Keratinocyte (primary cell): ENCODE data around the gene RHEB. TPM values are rescaled to one million over a fixed set of nuclear protein-coding genes. Genes with fewer than 3 reads are reported as not detected.

ENCODE experiments used
- DNase-seq: peaks from one replicate; pipeline ENCODE4 v3.0.0-alpha.2; 2011; ENCODE audit warnings: low read depth, missing footprints, low spot score
- FAIRE-seq: peaks from 2 replicates; lab custom pipeline; 2011; peaks lifted over from hg19 to GRCh38; lab: Jason Lieb, UNC
- H2AFZ ChIP-seq: 2 replicates; pipeline ENCODE4 v1.6.0; 2012; ENCODE audit warnings: low read length, control low read depth, inconsistent platforms; ENCODE audit not compliant: control insufficient read depth
- H3K27ac ChIP-seq: 2 replicates; pipeline ENCODE4 v1.5.1; 2011; ENCODE audit warnings: low read length; ENCODE audit not compliant: control insufficient read depth, insufficient read depth
- H3K27me3 ChIP-seq: 3 replicates; pipeline ENCODE4 v1.6.0; 2011; ENCODE audit warnings: low read length; ENCODE audit not compliant: control insufficient read depth, insufficient read depth; ENCODE audit errors: extremely low read depth
- H3K36me3 ChIP-seq, 2 experiments: 2 replicates in 1 of 2; 3 replicates in 1 of 2; pipeline ENCODE4 v1.5.1; 2011; ENCODE audit warnings: low read length in 2 of 2, mild to moderate bottlenecking in 1 of 2; ENCODE audit not compliant: control insufficient read depth in 2 of 2, insufficient read depth in 2 of 2; ENCODE audit errors: extremely low read depth in 1 of 2
- H3K4me1 ChIP-seq: 3 replicates; pipeline ENCODE4 v1.5.1; 2011; ENCODE audit warnings: low read length; ENCODE audit not compliant: control insufficient read depth, insufficient read depth; ENCODE audit errors: extremely low read depth
- H3K4me2 ChIP-seq: 3 replicates; pipeline ENCODE4 v1.6.0; 2011; ENCODE audit warnings: low read depth, low read length; ENCODE audit not compliant: control insufficient read depth, insufficient read depth; ENCODE audit errors: extremely low read depth
- H3K4me3 ChIP-seq, 3 experiments: fragments of 200-600 bp in 1 of 3; sonication (generic) in 1 of 3; 2 replicates in 2 of 3; 3 replicates in 1 of 3; pipeline ENCODE4 v1.5.1; 2011 to 2016; ENCODE audit warnings: low read length in 3 of 3, mild to moderate bottlenecking in 3 of 3, control low read depth in 2 of 3, inconsistent platforms in 1 of 3, low read depth in 1 of 3, mixed read lengths in 1 of 3, mixed run types in 1 of 3, moderate library complexity in 1 of 3; ENCODE audit not compliant: control insufficient read depth in 2 of 3, insufficient read depth in 2 of 3; ENCODE audit errors: extremely low read depth in 1 of 3
- H3K79me2 ChIP-seq: 2 replicates; pipeline ENCODE4 v1.6.0; 2012; ENCODE audit warnings: low read length; ENCODE audit not compliant: control insufficient read depth, insufficient read depth
- H3K9ac ChIP-seq: 3 replicates; pipeline ENCODE4 v1.6.0; 2011; ENCODE audit warnings: low read length; ENCODE audit not compliant: control insufficient read depth, insufficient read depth; ENCODE audit errors: extremely low read depth
- H3K9me1 ChIP-seq: 3 replicates; pipeline ENCODE4 v1.6.0; 2011; ENCODE audit warnings: low read length; ENCODE audit not compliant: control insufficient read depth, insufficient read depth; ENCODE audit errors: extremely low read depth
- H3K9me3 ChIP-seq: 2 replicates; pipeline ENCODE4 v1.5.1; 2012; ENCODE audit warnings: low read depth, low read length; ENCODE audit not compliant: control insufficient read depth
- H4K20me1 ChIP-seq: 3 replicates; pipeline ENCODE4 v1.6.0; 2011; ENCODE audit warnings: low read length; ENCODE audit not compliant: control insufficient read depth, insufficient read depth; ENCODE audit errors: extremely low read depth
- CTCF ChIP-seq, 3 experiments: IDR thresholded peaks in 1 of 3; conservative IDR thresholded peaks in 1 of 3; optimal IDR thresholded peaks in 1 of 3; 2 replicates in 2 of 3; 3 replicates in 1 of 3; pipeline versions ENCODE3 to v1.5.1; 2011; ENCODE audit warnings: low read length in 3 of 3, mild to moderate bottlenecking in 3 of 3, moderate library complexity in 2 of 3, control low read depth in 1 of 3, inconsistent platforms in 1 of 3; ENCODE audit not compliant: insufficient read depth in 2 of 3; ENCODE audit errors: extremely low read depth in 1 of 3
- EZH2 ChIP-seq: IDR thresholded peaks from one replicate; pipeline ENCODE4 v1.6.1; 2012; ENCODE audit warnings: inconsistent platforms, mild to moderate bottlenecking, low read length, moderate library complexity
- dilution Hi-C: fragments of 300-500 bp; cut with MboI; formaldehyde crosslinking; loops from one replicate; pipeline ENCODE4 v1.7.0; 2020; ENCODE audit warnings: low sequenced_read_pairs; ENCODE audit not compliant: extremely low pct_ligation_motif_present
- polyA plus RNA-seq, 5 experiments: library from polyadenylated mRNA; depleted of rRNA in 3 of 5; stranded (reverse) in 3 of 5; stranded (forward) in 1 of 5; unstranded in 1 of 5; fragments of >200 nt; gene quantifications; 1 replicate in 1 of 5; 2 replicates in 3 of 5; 3 replicates in 1 of 5; pipeline versions ENCODE4 v1.2.1 to v1.2.3, GENCODE V29; 2011 to 2012; ENCODE audit warnings: missing spikeins in 2 of 5, low read depth in 1 of 5, low replicate concordance in 1 of 5

RHEB gene
- polyA plus RNA-seq, 1 donor (not counting 4 experiments of a cell fraction or from before 2014, with no cell fraction given), result 138 TPM

- Histone ChIP-seq H3K4me3 (no peak overlapping the region), H3K9ac (no peak overlapping the region), H2AFZ (no peak overlapping the region), H3K79me2 (no peaks in the 10 kb centered on the region), H4K20me1 (no peaks in the 10 kb centered on the region), H3K27me3 (peaks cover 4% of the 10 kb centered on the region), H3K9me1 (no peaks in the 10 kb centered on the region), H3K9me3 (no peaks in the 10 kb centered on the region), H3K36me3 (no peaks in the 10 kb centered on the region), H3K27ac (no peak overlapping the region), H3K4me1 (no peaks in the 10 kb centered on the region), H3K4me2 (no peak overlapping the region)
- DNase-seq (no peak), FAIRE-seq (no peak)
- dilution Hi-C loops, result no loop called here
- TF ChIP-seq EZH2 (no peak), CTCF (optimal IDR thresholded peaks at IDR 0.05 in 1 of 3, IDR thresholded peaks at IDR 0.05 in 1 of 3, conservative IDR thresholded peaks at IDR 0.05 in 1 of 3; ENCODE audit: extremely low read depth in 1 of 3, insufficient read depth in 2 of 3, low read length in 3 of 3) (no peak)
Observed at GRCh38 chr7:151453326-151453791, 66.3 kb downstream of the RHEB start.

DNA sequence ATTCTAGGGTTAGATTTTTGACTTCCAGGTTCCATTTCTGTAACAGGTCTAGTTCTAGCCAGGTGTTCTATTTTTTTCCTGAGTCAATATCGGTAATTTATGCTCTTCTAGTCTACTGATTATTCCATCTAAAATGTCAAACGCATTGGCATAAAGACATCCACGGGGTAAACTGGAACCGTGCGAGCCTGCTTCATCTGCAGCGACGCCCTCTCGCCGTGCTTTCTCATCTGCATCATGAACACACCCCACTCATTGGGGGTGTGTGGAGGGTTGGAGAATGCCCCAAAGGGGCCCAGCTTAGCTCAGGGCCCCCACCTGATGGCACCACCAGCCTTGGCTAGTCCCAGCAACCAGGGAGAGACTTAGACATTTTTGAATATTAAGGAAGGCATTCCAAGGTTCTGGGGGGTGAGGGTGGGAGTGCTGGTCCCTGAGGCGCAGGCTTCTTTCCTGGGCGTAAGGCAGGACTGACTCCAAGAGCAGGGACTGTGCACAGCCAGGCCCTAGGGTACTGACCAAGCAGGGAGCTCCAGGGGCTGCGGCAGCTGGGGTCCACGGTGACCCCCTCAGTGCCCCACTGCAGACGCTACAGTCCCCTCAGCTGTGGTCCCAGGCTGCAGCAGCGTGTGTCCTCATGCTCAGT lies 66.9 kb downstream of the RHEB start:
- dilution Hi-C loops, result no loop called here

More for the DNA sequence above, 66.9 kb downstream of the RHEB start:
- Histone ChIP-seq H3K27me3 (peaks cover 4% of the 10 kb centered on the region), H3K4me1 (no peaks in the 10 kb centered on the region), H3K27ac (no peak overlapping the region), H2AFZ (no peak overlapping the region), H3K9me3 (no peaks in the 10 kb centered on the region), H3K79me2 (no peaks in the 10 kb centered on the region), H3K9me1 (no peaks in the 10 kb centered on the region), H3K9ac (no peak overlapping the region), H4K20me1 (no peaks in the 10 kb centered on the region), H3K36me3 (no peaks in the 10 kb centered on the region), H3K4me2 (no peak overlapping the region), H3K4me3 (no peak overlapping the region)
- DNase-seq (no peak), FAIRE-seq (no peak)
- TF ChIP-seq CTCF (optimal IDR thresholded peaks at IDR 0.05 in 1 of 3, IDR thresholded peaks at IDR 0.05 in 1 of 3, conservative IDR thresholded peaks at IDR 0.05 in 1 of 3; ENCODE audit: extremely low read depth in 1 of 3, insufficient read depth in 2 of 3, low read length in 3 of 3) (no peak), EZH2 (no peak)
